GDM1 (cell line): Measurements from ENCODE around the gene KLK14.

Experiments
- DNase-seq: peaks from one replicate; lab custom pipeline; 2025; lab: John Stamatoyannopoulos, UW

Gene KLK14, protein sequence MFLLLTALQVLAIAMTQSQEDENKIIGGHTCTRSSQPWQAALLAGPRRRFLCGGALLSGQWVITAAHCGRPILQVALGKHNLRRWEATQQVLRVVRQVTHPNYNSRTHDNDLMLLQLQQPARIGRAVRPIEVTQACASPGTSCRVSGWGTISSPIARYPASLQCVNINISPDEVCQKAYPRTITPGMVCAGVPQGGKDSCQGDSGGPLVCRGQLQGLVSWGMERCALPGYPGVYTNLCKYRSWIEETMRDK

DNA sequence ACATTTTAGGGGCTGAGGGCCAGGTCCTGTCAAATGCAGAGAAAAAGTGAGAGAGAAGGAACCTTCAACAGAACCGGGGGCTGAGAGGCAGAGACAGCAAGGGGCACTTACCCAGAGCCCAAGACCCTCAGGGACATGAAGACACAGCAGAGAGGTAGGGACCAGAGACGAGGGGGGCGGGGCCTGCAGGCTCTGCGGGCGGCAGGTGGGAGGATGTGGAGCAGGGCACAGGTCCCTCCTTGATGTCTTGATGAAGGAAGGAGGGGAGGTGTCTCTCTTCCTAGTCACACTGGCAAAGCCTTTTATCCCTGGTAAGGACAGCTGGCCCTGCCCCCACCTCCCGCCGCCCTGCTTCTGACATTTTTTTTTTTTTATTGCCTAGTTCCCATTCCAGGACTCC is at the start of gene KLK14:
Gene KLK14 (minus strand): TSS at position 277 of the 400 bp plus-strand sequence. CDS start 273 bp downstream, at position 4.
- no peak for DNase-seq

DNA sequence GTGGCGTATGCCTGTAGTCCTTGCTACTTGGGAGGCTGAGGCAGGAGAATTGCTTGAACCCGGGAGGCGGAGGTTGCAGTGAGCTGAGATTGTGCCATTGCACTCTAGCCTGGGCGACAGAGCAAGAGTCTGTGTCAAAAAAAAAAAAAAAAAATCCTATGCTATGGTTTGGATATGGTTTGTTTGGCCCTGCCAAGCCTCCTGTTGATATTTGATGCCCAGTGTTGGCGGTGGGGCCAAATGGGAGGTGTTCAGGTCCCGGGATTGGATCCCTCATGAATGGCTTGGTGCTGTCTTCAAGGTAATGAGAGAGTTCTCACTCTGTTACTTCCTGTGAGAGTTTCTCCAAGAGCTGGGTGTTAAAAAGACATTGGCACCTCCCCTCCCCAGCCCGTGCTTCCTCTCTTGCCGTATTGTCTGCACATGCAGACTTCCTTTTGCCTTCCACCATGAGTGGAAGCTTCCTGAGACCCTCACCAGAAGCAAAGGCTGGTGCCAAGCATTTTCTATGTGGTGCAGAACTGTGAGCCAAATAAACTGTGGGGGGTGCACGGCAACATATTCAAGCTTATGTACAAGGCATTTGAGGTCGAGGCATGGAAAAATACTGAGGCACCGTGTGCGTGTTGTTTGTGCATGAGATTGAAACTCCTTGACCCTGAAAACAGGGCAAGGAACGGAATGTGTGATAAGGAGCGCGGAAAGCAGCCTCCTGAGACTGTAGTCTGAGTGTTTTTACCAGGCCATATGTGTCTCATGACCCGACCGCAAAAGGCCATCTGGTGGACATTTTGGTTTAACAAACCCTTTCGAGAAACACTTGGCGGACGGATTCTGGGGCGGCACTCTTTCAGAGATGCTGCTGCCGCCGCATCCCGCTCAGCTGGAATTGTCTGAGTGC is 49.3 kb upstream of the KLK14 start:
- peak; percentile 63 for DNase-seq

DNA sequence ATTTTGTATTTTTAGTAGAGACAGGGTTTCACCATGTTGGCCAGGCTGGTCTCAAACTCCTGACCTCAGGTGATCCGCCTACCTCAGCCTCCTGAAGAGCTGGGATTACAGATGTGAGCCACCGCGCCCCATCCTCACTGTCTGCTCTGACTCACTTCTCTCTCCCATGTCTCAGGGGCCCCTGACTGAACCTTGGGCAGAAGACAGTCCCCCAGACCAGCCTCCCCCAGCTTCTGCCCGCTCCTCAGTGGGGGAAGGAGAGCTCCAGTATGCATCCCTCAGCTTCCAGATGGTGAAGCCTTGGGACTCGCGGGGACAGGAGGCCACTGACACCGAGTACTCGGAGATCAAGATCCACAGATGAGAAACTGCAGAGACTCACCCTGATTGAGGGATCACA is 47.0 kb upstream of the KLK14 start:
- no peak for DNase-seq

DNA sequence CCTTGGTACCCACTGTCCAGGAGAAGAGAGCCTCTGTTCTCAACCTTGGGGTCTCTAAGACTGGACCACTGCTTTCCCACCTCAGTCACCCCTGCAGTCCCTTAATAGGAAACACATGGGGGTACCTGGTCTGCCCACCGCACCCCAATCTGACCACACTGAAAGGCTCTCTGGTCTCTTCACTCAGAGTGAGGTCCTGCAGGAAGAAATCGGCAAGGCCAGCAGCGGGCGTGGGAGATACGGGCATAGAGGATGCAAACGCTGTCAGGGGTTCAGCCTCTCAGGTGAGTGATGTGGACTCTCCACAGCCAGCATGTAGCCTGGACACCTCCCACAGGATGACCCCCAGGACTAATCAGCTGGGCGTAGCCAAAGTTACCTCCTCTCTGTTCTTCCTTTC is 45.5 kb upstream of the KLK14 start:
- DNase-seq, result no peak

DNA sequence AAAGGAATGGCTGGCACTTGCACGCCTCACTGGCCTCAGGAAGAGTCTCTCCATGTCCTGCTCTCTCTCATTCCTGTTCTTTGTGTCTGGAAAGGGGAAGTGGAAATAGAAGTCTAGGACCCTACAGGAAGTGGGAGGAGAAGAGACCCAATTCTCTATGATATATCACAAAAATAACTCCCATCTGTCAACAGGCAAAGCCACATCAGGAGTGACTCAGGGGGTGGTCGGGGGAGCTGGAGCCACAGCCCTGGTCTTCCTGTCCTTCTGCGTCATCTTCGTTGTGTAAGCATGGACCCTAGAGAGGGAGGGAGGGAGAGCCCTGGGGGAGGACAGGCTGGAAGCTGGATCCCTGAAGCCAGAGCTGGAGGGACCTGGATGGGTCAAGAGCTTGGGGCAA is 45.1 kb upstream of the KLK14 start:
- peak; percentile 84 for DNase-seq

DNA sequence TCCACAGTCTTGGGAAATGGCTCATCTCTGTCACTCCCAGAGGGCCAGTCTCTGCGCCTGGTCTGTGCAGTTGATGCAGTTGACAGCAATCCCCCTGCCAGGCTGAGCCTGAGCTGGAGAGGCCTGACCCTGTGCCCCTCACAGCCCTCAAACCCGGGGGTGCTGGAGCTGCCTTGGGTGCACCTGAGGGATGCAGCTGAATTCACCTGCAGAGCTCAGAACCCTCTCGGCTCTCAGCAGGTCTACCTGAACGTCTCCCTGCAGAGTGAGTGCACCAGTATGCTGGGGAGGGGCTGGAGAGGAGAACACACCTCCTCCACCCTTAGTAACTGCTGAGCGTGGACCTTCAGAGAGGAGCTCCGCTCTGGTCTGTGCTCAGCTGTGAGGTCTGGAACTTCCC is 44.3 kb upstream of the KLK14 start:
- DNase-seq, result no peak

DNA sequence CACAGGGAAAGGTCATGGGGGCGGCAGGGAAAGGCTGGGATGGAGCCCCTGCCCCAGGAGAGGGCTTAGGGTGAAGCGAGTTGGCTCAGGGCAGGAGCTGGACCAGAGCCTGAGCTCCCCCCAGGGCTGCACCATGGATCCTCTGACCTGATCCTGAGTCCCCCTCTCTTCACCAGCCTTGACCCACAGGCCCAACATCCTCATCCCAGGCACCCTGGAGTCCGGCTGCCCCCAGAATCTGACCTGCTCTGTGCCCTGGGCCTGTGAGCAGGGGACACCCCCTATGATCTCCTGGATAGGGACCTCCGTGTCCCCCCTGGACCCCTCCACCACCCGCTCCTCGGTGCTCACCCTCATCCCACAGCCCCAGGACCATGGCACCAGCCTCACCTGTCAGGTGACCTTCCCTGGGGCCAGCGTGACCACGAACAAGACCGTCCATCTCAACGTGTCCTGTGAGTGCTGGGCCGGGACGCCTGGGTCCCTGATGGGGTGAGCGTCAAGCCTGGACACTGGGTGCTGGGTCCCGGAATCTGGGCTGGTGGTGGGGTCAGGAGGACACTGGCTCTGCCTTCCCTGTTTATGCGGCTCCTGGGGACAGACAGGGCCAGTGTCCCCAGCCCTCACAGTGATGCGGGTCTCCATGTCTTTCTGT is 42.9 kb upstream of the KLK14 start:
- no peak for DNase-seq

DNA sequence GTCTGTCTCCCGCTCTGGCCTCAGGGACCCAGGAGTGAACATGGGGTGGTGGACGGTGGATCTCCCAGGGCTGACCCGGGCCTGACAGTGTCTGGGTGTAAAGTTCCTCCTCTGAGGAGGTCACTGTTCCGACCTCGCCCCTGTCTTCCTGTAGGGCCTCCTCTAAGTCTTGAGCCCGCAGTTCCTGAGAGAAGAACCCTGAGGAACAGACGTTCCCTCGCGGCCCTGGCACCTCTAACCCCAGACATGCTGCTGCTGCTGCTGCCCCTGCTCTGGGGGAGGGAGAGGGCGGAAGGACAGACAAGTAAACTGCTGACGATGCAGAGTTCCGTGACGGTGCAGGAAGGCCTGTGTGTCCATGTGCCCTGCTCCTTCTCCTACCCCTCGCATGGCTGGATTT is 42.0 kb upstream of the KLK14 start, which contains the start of gene SIGLEC9:
Gene SIGLEC9 (plus strand): TSS at position 178 of the 400 bp plus-strand sequence. CDS start 69 bp downstream, at position 247.
- no peak for DNase-seq

DNA sequence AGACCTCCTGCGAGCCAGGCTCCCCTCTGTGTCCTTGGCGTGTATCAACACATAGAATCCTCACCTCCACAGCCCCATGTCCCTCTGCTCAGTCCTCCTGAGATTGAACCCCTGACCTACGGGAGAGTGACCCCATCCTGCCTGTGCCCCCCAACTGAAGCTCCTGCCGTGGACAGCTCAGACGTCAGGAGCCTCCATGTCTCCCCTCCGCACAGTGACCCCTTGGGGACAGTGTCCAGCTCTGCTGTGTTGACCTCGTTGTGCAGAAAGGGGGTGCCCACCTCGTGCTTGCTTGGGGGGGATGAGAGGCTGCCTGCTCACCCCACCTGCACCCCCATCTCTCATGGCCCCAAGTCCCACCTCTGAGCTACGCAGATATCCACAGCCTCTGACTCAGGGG is 41.5 kb upstream of the KLK14 start:
- no peak for DNase-seq

DNA sequence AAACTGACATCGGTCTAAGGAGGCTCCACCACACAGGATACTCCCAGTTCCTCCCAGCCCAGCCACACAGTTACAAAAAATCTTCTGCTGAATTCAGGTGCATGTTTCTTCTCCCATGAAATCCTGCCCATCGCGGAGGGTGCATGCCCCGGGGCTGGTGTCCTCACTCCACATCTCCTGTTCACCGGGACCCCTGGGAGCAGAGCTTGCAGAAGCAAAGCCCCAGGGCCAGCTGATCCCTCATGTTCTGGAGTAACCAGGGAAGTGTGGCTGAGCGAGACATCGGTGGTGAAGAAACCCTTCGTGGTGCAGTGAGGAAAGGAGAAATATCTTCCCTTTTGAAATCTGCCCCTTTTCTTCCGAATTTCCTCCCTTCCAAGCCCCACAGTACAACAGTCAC is 41.1 kb upstream of the KLK14 start:
- DNase-seq, result no peak

DNA sequence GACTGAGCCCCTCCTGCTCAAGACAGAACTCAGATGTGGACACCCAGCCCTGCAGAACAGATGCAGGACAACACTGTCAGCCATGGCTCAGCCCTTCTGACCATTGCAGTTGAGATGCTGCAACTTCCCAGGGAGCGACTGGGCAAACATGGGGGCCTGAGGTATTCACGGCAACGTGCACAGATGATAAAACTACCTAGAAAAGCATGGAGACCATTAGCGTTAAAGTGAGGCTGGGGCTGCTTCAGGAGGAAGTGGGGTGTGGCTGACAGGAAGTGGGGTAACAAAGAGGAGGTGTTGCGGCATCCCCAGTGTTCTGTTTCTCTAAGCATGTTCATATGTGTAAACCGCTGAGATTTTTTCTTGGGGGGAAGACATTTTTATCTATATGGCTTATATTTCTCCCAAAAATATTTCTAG is 40.7 kb upstream of the KLK14 start:
- DNase-seq, result no peak

DNA sequence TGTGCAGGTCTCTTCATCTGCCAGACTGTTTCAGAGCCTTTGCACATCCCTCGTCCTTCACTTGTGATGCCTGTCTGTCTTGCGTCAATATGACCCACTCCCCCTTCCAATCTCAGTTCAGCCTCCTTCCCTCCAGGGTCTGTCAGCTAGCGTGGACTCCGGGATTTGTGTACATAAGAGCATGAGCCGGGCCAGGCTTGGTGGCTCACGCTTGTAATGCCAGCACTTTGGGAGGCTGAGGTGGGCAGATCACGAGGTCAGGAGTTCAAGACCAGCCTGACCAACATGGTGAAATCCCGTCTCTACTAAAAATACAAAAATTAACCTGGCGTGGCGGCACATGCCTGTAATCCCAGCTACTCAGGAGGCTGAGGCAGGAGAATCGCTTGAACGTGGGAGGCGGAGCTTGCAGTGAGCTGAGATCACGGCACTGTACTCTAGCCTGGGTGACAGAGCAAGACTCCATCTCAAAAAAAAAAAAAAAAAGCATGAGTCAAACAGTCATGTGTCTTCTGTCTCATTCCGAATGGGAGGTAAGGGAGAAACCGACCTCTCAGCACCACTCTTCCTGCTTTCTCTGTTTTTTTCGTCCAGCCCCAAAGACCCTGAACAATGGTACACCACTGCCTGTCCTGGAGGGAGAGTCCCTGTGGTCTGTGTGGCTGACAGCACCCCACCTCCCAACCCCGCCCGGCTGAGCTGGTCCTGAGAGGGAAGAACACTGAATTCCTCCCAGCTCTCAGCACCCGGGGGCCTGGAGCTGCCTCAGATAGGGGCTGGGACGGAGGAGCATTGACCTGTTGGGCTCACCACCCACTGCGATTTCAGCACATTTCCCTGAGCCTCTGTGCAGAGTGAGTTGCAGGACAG is 39.7 kb upstream of the KLK14 start:
- no peak for DNase-seq

DNA sequence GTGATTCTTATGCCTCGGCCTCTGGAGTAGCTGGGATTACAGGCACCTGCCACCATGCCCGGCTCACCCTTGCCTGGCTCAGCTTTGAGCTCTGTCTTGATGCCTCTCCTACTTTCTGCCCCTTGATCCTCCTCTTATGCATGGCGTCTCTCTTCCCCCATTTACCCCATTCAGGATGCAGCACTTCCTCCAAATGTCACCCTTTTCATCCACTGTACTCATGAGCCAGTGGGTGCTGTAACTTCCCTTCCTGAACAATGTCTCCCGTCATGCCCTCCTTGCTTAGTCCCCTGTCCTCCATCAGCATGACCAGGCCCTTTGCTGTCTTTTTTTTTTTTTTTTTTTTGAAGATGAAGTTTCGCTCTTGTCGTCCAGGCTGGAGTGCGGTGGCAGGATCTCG is 38.6 kb upstream of the KLK14 start:
- DNase-seq, result no peak

DNA sequence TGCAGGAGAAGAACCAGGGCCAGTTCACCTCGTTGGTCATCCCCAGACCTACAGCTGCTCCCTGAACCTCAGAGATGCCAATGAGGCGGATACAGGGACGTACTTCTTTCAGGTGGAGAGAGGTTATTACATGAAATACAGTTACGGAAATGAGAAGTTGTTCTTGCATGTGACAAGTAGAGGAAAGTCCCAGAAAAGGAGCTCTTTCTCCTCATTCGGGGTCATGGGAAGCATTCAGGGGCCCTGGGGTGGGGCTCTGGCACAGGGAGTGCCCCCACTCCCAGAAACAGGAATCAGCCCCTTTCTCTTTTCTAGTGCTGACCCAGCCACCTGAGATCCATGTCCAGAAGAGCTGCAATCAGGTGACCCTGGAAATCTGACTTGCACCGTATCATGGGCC is 37.5 kb upstream of the KLK14 start:
- no peak for DNase-seq

DNA sequence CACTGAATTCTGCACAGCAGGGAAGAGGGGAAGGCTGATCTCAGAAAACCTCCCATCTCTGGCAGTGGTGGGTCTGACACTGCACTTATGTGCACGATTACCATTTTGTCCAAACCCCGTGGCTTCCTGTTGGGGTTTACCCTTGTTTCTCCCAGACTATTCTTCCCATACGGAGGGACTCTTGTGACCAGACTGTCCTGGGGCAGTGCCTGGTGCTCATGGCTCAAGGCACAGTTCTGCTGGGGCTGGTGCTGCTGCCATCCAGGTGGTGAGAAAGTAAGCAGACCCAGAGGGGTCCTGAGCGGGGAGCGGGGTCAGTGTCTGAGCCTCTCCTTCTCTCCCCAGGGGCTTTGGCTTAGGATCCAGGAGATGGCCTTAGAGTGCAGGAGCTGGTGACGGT is 36.9 kb upstream of the KLK14 start:
- no peak for DNase-seq

DNA sequence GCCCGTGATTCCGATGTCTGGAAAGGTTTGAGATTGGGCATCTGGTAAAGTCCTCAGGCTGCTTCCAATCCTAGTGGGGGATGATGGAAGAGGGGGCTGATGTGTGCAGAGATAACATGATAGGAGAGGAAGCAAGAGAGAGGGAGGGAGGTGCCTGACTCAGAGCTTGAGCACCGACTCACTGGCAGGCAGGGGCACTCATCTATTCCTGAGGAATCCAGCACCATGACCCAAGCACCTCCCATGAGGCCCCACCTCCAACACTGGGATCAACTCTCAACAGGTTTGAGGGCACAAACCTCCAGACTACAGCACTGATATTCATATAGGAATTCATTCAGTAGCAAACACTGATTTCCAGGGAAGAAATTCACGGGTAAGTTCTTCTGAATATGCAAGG is 36.4 kb upstream of the KLK14 start:
- DNase-seq, result no peak

DNA sequence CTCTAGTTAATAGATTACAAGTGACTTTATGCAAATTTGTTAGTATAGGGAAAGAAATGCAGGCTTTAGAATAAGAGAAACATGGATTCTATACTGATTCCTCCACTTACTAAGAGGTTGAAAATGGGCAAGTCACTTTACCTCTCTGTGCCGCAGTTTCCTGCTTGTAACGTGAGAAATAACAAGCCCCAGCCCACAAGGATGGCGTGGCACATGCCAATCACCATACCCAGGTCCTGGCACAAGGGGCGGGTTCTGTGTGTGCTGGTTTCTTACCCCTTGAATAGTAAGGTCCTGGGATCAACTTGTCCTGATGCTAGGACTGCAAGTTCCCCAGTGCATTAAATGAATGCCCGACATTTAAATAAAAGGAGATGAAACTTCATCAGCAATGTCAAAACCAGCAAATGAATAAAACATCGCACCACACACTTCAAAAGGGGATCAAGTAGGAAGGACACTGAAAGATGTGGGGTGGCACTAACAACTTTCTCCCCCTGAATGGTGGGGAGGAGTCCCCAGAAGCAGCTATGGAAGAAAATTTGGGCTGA is 34.1 kb upstream of the KLK14 start:
- DNase-seq, result no peak

DNA sequence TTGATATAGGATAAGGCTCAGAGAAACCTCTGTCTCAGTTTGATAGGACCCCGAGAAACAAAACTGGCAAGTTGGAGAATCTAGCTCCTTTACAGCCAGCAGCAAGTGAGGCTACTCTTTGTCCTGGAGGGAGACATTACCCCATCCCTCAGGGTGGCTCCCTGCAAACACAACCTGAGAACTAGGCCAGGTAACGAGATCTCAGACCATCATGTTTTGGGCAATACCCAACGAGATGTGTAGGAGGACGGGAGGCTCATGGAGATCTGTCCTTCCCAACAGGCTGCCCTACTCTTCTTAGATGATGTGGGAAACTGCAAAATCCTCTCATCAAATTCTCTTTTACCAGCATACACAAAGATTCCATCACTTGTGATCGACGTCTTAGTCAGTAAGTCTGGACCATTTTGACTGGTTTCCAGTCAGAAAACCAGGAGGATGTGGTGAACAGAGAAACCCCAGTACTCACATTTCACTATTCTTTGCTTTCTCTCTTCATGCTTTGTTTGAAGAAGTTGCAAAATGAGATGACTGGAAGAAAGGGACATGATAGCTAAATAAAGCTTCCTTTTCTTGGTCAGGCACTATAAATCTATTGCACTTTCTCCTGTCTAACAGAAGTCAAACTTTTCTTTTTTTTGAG is 31.5 kb upstream of the KLK14 start:
- peak; percentile 35 for DNase-seq

DNA sequence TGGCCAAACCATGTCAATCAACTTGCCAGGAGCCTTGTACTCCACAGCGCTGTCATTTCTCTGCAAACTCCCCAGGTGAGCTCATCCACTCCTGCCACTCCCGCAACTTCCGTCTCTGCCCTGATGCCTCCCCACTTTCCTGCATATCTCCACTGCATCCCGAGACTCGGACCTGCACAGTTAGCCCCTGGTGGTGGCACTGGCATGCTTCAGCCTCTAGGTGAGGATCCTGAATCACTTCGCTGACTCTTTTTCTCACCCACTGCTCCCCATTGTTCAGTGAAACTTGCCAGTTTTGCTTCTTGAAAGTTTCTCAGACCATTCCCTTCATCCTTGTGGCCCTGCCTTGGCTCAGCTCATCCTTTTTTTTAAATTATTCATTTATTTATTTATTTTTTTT is 28.9 kb upstream of the KLK14 start:
- DNase-seq, result no peak

DNA sequence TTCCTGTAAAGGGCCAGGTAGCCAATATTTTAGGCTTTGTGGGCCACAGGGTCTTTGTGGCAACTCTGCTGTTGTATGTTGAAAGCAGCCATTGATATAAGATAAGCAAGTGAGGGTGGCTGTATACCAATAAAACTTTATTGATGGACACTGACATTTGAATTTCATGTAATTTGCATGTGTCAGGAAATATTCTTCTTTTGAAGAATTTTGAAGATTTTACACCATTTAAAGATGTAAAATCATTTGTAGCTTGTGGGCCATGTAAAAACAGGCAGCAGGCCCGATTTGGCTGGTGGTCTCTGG is 27.9 kb upstream of the KLK14 start:
- DNase-seq, result no peak

DNA sequence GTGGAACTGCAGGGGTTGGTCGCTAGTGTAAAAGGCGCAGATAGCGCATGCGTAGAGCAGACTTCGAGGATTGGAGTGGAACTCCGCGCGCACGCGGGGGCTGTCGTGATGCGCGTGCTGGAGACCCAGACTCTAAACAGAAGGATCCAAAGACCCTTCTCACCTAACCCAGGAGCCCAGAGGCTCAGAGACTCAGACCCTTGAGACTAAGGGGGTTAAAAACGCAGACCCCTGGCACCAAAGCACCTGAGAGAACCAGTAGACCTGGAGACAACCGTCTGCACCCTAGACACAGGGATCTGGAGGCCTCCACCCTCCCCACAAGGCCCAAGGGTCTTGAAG is 26.1 kb upstream of the KLK14 start:
- no peak for DNase-seq
